KBM-7 (cell line): ENCODE results near the gene MAB21L4.

Source experiments
- DNase-seq: peaks from one replicate; pipeline ENCODE4 v3.0.0-alpha.2; 2015
- in situ Hi-C: fragments of 300-500 bp; cut with MboI; formaldehyde crosslinking; loops from 2 replicates; pipeline ENCODE4 v1.14.3; 2020; ENCODE audit warnings: low sequenced_read_pairs, low pct_unique_long_range_greater_than_20kb, mixed read lengths

MAB21L4 gene

GRCh38 chr2:240898108-240898730 lies 2.3 kb upstream of the MAB21L4 start:
- no peak for DNase-seq
- in situ Hi-C loops: no loop called here

DNA sequence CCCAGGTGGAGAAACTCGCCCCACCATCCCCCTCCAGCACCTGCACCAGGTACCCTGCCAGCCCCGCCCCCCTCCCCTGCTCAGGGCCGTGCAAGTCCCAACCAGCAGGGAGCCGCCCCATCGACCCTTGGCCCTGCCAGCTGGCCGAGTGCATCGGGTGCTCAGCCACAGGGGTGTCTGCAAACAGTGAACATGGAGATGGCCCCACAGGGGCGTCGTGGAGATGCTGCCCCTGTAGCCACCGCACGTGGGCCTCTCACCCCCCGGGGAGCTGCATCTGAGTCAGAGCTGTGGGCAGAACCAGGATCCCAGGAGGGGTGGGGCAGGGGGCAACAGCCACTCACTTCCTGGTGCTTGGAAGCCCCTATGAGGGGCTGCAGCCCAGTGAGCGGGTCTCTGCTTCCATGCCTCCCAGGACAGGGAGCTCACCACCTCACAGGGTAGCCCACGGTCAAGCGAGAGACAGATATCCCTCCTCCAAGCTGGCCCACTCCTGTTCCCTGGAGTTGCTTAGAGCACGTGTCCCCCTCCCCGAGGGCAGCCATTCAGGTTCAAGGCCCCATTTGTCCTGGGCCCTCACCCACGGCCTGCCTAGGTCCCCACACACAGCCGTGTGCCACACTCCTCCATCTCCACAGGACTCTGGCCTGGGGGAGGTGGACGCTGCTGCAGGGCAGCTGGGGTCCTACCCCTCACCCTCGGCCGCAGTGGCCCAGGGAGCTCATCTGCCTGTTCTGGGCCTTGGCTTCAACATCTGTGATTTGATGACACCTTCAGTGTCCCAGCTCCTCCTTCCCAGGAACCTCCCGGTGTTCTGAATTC lies 1.1 kb upstream of the MAB21L4 start:
- DNase-seq: no peak
- in situ Hi-C loops: no loop called here

DNA sequence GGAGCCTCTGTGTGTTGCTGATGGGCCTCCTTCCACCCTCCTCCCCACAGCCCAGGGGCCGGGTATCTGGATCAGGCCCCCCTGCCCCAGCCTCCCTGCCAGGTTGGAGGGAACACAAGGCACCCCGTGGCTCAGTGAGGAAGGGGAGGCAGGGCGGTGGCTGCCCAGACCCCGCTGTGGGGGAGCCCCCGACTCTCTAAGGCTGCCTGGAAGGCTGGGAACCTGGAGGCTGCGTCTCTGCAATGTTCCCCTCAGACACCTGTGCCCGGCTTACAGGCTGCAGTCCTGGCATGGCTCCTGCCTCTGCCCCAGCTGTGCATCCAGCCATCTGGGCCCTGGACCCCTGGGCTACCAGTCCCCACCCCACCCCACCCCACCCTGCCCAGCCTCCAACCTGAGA lies 438 bp upstream of the MAB21L4 start:
- no peak for DNase-seq
- in situ Hi-C loops: no loop called here

DNA sequence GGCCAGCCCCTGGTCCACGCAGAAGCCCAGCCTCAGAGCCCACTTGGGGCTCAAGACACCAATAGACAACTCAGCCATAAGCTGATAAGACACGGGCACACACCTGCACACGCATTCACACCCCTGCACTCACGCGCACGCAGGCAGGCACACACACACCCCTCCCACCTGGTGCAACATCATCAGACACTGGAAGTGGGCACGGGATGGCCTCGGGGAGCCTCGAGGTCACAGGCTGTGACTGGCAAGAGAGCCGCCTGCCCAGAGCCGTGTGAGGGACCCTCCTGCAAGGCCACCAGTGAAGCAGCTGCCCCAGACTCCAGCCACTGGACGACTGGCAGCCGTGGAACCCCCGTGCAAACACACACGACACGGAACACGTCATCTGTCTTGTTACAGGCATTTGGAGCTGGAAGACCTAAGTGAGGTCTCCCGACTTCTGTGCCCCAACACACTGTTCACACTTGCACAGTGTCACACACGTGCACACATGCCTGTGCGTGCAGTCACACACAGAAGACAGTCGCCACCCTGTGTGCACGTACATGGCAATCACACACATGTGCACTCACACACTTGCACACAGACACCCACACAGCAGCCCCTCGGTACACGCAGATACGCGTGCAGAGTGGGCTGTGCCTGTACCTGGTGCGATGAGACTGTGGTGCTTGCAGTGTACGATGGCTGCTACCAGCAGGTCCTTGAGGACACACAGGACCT lies 959 bp downstream of the MAB21L4 start:
- no peak for DNase-seq
- in situ Hi-C loops: no loop called here

DNA sequence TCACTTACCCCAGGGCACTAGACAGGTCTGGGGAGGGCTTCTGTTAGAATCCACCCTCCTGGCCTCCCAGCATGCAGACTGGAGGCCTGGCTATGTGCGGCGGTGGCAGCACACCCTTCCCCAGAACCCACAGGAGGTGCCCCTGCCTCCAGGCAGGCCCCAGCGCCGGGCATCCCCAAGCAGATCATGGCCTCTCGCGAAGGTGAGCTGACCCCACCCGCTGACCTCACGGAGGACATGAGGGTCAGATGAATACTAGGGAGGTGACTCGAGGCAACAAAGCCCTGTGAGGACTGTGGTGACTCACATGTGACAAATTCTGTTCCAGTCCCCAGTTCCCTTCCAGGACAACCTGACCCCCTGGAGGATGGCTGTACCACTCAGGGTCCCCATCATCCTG lies 1.9 kb downstream of the MAB21L4 start:
- in situ Hi-C loops: no loop called here
- DNase-seq: no peak

- in situ Hi-C loops: no loop called here
- DNase-seq: no peak
These were observed 2.6 kb downstream of the MAB21L4 start for GRCh38 chr2:240893363-240893844.

DNA sequence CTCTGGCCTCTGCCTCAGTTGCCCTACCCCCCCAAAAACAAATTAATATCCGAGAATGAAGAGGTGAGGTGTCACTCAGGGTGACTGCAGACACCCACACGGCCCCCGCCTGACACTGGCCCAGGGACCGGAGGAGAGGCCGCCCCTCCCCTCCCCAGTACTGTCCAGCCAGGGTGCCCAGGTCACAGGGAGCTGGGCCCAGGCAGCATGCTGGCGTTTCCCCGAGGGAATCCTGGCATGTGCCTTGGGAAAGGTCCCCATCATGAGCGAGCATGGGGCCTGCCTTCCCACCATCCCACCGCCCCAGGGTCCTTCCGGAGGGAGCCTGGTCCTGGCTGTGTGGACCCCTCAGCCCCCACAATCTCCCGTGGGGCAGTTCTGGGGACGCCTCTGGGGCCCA lies 3.0 kb downstream of the MAB21L4 start:
- no peak for DNase-seq
- in situ Hi-C loops: no loop called here

- in situ Hi-C loops: no loop called here
- DNase-seq: no peak
These were observed 3.6 kb downstream of the MAB21L4 start for GRCh38 chr2:240892356-240892755.

- DNase-seq: no peak
- in situ Hi-C loops: no loop called here
These were observed 4.2 kb downstream of the MAB21L4 start for GRCh38 chr2:240891492-240892340.

GRCh38 chr2:240890691-240891090 lies 5.3 kb downstream of the MAB21L4 start:
- in situ Hi-C loops: no loop called here
- no peak for DNase-seq

- in situ Hi-C loops: no loop called here
- no peak for DNase-seq
These were observed 6.1 kb downstream of the MAB21L4 start for GRCh38 chr2:240889601-240890560.

DNA sequence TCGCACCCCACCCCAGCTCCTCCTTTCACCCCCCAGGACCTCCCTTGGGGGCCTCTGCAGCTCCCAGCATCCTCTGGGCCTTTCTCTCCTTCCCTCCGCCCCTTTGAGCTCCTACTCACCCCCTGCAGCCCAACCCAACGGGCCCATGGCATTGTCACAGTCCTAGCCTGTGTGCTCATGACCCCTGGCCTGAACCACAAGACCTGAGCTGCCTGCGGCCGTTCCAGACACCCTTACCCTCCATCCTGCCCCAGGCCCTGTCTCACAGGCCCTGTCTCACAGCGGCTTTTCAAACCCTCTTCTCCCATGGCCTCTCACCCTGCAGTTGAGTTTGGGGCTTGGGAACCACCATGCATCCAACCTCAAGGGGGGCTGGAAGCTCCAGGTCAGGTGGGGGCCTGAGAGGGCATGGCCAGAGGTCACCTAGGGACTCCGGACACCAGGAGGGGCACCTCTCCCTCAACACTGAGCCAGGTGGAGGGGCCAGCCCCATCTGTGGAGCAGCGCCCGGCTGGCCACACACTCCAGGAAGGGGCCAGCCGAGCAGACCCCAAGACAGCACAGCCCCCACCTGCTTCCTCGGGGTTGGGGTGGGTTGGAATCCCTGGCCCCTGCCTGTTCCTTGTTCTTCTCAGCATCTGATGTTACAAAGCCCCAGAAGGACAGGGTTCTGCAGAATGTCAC lies 6.9 kb downstream of the MAB21L4 start:
- in situ Hi-C loops: no loop called here
- DNase-seq: no peak

DNA sequence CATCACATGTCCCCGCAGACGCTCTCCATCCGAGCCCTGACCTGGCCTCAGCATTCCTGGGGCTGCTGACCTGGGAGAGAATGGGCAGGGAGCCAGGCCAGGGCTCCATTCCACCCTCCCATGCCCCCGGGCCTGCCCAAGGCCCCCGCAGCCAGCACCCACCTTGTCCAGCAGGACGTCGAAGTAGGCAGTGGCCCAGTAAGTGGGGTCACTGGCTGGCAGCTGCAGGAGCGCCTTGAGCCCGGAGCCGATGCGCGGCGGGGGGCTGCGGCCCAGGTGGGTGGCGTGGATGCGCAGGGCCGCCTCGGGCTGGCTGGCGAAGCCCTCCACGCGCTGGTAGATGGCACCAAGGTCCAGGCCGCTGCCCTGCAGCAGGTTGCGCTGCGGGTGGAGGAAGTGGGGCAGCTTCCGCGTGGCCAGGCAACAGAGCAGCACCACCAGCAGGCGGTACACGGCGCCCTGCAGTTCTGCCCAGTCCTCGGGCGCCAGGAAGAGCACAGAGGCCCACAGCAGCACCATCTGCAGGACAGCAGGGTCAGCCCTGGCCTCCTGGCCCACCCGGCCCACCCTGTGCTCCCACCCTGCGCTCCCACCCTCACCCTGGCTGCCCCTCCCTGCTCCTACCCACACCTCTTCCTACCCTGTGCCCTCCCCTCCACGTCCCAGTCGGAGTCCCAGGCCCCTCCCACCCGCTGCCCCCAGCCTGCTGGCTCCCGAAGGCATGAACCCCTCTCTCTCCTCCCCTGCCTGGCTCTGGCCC lies 7.6 kb downstream of the MAB21L4 start:
- no peak for DNase-seq
- in situ Hi-C loops: no loop called here

DNA sequence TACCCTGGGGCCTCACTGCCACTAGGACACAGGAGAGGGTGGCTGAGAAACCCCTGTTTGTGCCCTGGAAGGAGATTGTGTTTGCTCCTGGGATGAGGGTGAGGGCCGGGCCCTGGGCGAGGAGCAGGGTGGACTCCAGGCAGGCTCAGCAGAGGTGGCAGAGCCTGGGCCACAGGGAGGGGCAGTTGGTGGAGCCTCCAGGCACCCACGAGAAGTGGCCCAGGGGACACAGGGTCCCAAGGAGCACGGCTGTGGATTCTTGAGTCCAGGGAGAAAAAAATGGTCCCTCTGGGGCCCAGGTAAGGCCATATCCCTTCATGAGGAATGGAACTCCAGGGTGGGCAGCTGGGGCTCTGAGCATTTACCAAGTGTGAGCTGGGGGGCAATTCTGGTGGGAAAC lies 8.3 kb downstream of the MAB21L4 start:
- in situ Hi-C loops: no loop called here
- DNase-seq: no peak

- DNase-seq: no peak
- in situ Hi-C loops: no loop called here
These were observed 9.0 kb downstream of the MAB21L4 start for GRCh38 chr2:240886678-240887609.

GRCh38 chr2:240886023-240886565 lies 9.9 kb downstream of the MAB21L4 start:
- peak; percentile 91 for DNase-seq
- in situ Hi-C loops: no loop called here
